HepG2 (cell line): ENCODE measurements around the gene MFAP4. TPM values are rescaled to one million over a fixed set of nuclear protein-coding genes. Genes with fewer than 3 reads are reported as not detected.

Experiments used
- CEBPZ ChIP-seq: IDR thresholded peaks from 2 replicates; pipeline ENCODE4 v1.6.1; 2012; ENCODE audit warnings: low read length, improper control_type of control experiment
- GTF3A ChIP-seq: sonication (generic); formaldehyde crosslinking; conservative IDR thresholded peaks from 2 replicates; pipeline ENCODE4 v1.4.0; 2020; ENCODE audit warnings: mild to moderate bottlenecking, missing genetic modification reagents
- IKZF1 ChIP-seq: fragments of 450-650 bp; IDR thresholded peaks from 2 replicates; pipeline ENCODE4 v1.7.1; 2016
- NR1H2 ChIP-seq: sonication (generic); formaldehyde crosslinking; IDR thresholded peaks from 2 replicates; pipeline ENCODE4 v1.8.1; 2022; ENCODE audit warnings: low read depth, missing genetic modification reagents, borderline replicate concordance
- PRDM4 ChIP-seq: sonication (generic); formaldehyde crosslinking; IDR thresholded peaks from 2 replicates; pipeline ENCODE4 v1.9.0; 2021; ENCODE audit warnings: missing genetic modification reagents, borderline replicate concordance
- RCOR2 ChIP-seq: IDR thresholded peaks from 2 replicates; pipeline ENCODE4 v1.6.1; 2016; ENCODE audit warnings: missing biosample characterization, missing genetic modification reagents
- SOX6 ChIP-seq, 2 experiments: fragments of 450-650 bp in 1 of 2; sonication (generic) in 1 of 2; formaldehyde crosslinking in 1 of 2; IDR thresholded peaks; 2 replicates each; pipeline versions ENCODE4 v1.4.0 to v1.6.1; 2017 to 2020; ENCODE audit warnings: antibody characterized with exemption in 1 of 2, mild to moderate bottlenecking in 1 of 2, missing genetic modification reagents in 1 of 2
- SP5 ChIP-seq: IDR thresholded peaks from 2 replicates; pipeline ENCODE4 v1.6.1; 2016; ENCODE audit warnings: low read depth, borderline replicate concordance
- TEAD3 ChIP-seq: optimal IDR thresholded peaks from 2 replicates; pipeline ENCODE3; 2016; ENCODE audit warnings: borderline replicate concordance
- TRAFD1 ChIP-seq: sonication (generic); formaldehyde crosslinking; IDR thresholded peaks from 2 replicates; pipeline ENCODE4 v1.5.1; 2020; ENCODE audit warnings: missing genetic modification reagents, mild to moderate bottlenecking, borderline replicate concordance
- TRIM22 ChIP-seq: fragments of 450-650 bp; IDR thresholded peaks from 2 replicates; pipeline ENCODE4 v1.6.1; 2017
- TSC22D2 ChIP-seq: sonication (generic); formaldehyde crosslinking; IDR thresholded peaks from 2 replicates; pipeline ENCODE4 v1.5.1; 2020; ENCODE audit warnings: missing genetic modification reagents, mild to moderate bottlenecking, borderline replicate concordance
- XRCC5 ChIP-seq: fragments of 200-400 bp; formaldehyde crosslinking; optimal IDR thresholded peaks from 2 replicates; pipeline ENCODE3; 2017; ENCODE audit warnings: mild to moderate bottlenecking, low read length
- ZBTB7A ChIP-seq: sonication (generic); formaldehyde crosslinking; IDR thresholded peaks from 2 replicates; pipeline ENCODE4 v1.8.0; 2022; ENCODE audit warnings: mild to moderate bottlenecking, missing genetic modification reagents
- ZBTB7B ChIP-seq: sonication (generic); formaldehyde crosslinking; IDR thresholded peaks from 2 replicates; pipeline ENCODE4 v1.4.0; 2020; ENCODE audit warnings: missing genetic modification reagents
- ZNF576 ChIP-seq: sonication (generic); formaldehyde crosslinking; IDR thresholded peaks from 2 replicates; pipeline ENCODE4 v1.4.0; 2020; ENCODE audit warnings: mild to moderate bottlenecking, missing genetic modification reagents
- ZNF580 ChIP-seq: IDR thresholded peaks from 2 replicates; pipeline ENCODE4 v1.6.1; 2016; ENCODE audit warnings: low read depth, borderline replicate concordance
- ZNF7 ChIP-seq: IDR thresholded peaks from 2 replicates; pipeline ENCODE4 v1.6.1; 2016; ENCODE audit warnings: missing biosample characterization, missing genetic modification reagents
- ZNF878 ChIP-seq: sonication (generic); formaldehyde crosslinking; IDR thresholded peaks from 2 replicates; pipeline ENCODE4 v1.8.1; 2023; ENCODE audit warnings: mild to moderate bottlenecking, missing genetic modification reagents, moderate library complexity
- polyA plus RNA-seq, 8 experiments: library from polyadenylated mRNA; depleted of rRNA in 3 of 8; stranded (reverse) in 7 of 8; unstranded in 1 of 8; fragments of >200 nt; fragmentation: Illumina TruSeq in 4 of 8; extraction: Trizol in 4 of 8; gene quantifications; 2 replicates each; pipeline versions ENCODE4 v1.2.1 to v1.2.3, GENCODE V29; 2011 to 2016; ENCODE audit warnings: low read depth in 4 of 8, missing spikeins in 1 of 8, mixed read lengths in 1 of 8; ENCODE audit not compliant: insufficient read depth in 1 of 8
- total RNA-seq, 5 experiments: library from RNA; depleted of rRNA; stranded (reverse); fragments of >200 nt; fragmentation: Illumina TruSeq; extraction: Trizol; gene quantifications; 2 replicates each; pipeline ENCODE4 v1.2.3, GENCODE V29; 2016; ENCODE audit warnings: low read depth in 1 of 5

The MFAP4 gene
- total and polyA plus RNA-seq, 2 of the 13 experiments (the other 11 are each of a cell fraction or from before 2014, with no cell fraction given) = 0.08 TPM; not detected in 1

GRCh38 chr17:19362277-19363113, 24.5 kb downstream of the MFAP4 start, which contains the start of gene B9D1 (continued):
- TF ChIP-seq TSC22D2 (CRISPR knock-in tag) (0 out of 2 replicates have a peak, but pooled peaks have one; percentile 27), ZBTB7B (0 out of 2 replicates have a peak, but pooled peaks have one; percentile 44), PRDM4 (CRISPR knock-in tag) (no peak), SP5 (CRISPR knock-in tag) (peak; percentile 62), ZNF7 (no peak), TRIM22 (no peak), TEAD3 (peak; percentile 79), TRAFD1 (CRISPR knock-in tag) (0 out of 2 replicates have a peak, but pooled peaks have one; percentile 73), SOX6 (IDR thresholded peaks at IDR 0.05) (no peak), SOX6 (CRISPR knock-in tag; IDR thresholded peaks at IDR 0.05) (peak; percentile 63), IKZF1 (no peak), ZNF878 (CRISPR knock-in tag) (no peak), NR1H2 (CRISPR knock-in tag) (no peak), ZBTB7A (CRISPR knock-in tag) (0 out of 2 replicates have a peak, but pooled peaks have one; percentile 52), RCOR2 (CRISPR knock-in tag) (no peak; the same call in 1 of the 2 replicates), GTF3A (no peak), CEBPZ (no peak), XRCC5 (peak; percentile 58), ZNF576 (CRISPR knock-in tag) (no peak), ZNF580 (CRISPR knock-in tag) (no peak; the same call in 1 of the 2 replicates)
